ENCODE results near the gene PBRM1.
"Not testable (repeated sequence)": the region's sequence is repeated elsewhere in the genome, so short reads cannot be mapped to it uniquely, and the experiment has no call there.

Gene PBRM1

DNA sequence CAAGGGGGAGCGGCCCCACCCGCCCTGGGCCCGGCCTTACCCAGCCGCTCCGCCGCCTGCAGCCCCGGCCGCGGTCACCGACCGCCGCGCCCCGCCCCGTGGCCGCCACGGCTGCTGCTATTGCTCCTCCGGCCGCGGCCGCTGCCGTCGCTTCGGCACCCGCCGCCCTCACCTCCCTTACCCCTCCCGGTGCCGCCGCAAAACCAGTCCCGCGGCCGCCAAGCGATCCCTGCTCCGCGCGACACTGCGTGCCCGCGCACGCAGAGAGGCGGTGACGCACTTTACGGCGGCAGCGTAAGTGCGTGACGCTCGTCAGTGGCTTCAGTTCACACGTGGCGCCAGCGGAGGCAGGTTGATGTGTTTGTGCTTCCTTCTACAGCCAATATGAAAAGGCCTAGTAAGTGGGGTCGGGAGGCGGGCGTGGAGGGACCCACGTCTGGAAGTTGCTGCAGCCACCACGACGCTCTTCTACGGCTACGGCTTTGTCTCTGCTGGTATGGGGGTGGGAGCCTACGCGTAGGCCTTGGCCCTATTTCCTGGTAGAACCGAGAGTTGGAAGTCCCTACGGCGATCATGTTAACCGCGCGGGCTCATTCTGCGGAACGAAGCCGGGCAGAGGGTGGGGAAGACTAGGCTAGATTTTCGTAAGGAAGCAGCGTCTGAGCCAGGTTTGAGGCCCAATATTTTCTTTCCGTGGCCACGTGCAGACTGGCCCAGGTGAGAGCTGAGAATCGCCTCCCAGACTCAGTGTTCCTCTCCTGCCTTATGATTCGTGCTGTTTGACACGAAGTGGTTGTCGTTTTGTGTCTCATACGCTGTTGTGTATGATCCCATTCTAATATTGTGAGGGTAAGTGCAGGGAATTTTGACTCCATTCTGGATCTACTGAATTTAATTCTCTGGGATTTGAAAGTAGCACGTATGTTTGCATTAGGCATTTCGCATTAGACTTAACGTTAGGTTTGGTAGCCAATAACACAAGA lies at the start of gene PBRM1, which contains the start of gene GNL3:
TSS of gene PBRM1 (minus strand) at position 205 of the 983 bp plus-strand sequence.
TSS of gene GNL3 (plus strand) at position 324 of the 983 bp plus-strand sequence. CDS start at position 385, 61 bp downstream.
- TF ChIP-seq, protein P1, sequence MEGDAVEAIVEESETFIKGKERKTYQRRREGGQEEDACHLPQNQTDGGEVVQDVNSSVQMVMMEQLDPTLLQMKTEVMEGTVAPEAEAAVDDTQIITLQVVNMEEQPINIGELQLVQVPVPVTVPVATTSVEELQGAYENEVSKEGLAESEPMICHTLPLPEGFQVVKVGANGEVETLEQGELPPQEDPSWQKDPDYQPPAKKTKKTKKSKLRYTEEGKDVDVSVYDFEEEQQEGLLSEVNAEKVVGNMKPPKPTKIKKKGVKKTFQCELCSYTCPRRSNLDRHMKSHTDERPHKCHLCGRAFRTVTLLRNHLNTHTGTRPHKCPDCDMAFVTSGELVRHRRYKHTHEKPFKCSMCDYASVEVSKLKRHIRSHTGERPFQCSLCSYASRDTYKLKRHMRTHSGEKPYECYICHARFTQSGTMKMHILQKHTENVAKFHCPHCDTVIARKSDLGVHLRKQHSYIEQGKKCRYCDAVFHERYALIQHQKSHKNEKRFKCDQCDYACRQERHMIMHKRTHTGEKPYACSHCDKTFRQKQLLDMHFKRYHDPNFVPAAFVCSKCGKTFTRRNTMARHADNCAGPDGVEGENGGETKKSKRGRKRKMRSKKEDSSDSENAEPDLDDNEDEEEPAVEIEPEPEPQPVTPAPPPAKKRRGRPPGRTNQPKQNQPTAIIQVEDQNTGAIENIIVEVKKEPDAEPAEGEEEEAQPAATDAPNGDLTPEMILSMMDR (IDR thresholded peaks at IDR 0.05; ENCODE audit: low read depth, low read length): no peak
- DNase-seq (ENCODE audit: extremely low read depth, low read depth): peak; percentile 89

DNA sequence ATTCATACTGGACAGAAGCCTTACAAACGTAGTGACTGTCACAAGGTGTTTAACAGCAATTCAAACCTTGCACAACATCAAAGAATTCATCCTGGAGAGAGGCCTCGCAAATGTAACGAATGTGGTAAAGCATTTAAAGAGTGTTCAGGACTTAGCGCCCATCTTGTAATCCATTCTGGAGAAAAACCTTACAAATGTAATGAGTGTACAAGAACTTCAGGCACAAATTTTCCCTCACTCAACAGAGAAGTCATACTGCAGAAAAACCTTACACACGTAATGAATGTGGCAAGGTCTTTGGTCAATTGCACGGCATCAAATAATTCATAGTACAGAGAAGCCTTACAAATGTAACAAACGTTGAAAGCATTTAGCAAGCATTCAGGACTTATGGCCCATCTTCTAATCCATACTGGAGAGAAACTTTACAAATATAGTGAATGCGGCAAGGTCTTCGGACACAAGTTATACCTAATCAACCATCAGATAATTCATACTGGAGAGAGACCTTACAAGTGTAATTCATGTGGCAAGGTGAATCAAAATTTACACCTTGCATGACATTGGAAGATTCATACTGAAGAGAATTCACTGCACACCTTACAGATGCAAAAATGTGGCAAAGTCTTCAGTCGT lies 47.7 kb upstream of the PBRM1 start:
- TF ChIP-seq, protein P1 (IDR thresholded peaks at IDR 0.05; ENCODE audit: low read depth, low read length): no peak

DNA sequence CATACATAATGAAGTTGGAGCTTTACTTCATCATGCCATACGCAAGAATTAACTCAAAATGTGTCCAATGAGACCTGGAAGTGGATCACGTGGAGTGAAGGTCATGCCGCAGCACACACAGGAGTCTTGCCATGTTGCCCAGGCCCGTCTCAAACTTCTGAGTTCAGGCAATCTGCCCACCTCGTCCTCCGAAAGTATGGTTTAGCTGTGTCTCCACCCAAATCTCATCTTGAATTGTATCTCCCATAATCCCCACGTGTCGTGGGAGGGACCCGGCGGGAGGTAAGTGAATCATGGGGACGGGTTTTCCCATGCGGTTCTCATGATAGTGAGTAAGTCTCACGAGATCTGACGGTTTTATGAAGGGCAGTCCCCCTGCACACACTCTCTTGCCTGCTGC lies 45.9 kb upstream of the PBRM1 start:
- no peak for DNase-seq (ENCODE audit: extremely low read depth, low read depth)
- TF ChIP-seq, protein P1 (IDR thresholded peaks at IDR 0.05; ENCODE audit: low read depth, low read length): no peak

More for the DNA sequence above, 47.7 kb upstream of the PBRM1 start:
- DNase-seq (ENCODE audit: extremely low read depth, low read depth): no peak

DNA sequence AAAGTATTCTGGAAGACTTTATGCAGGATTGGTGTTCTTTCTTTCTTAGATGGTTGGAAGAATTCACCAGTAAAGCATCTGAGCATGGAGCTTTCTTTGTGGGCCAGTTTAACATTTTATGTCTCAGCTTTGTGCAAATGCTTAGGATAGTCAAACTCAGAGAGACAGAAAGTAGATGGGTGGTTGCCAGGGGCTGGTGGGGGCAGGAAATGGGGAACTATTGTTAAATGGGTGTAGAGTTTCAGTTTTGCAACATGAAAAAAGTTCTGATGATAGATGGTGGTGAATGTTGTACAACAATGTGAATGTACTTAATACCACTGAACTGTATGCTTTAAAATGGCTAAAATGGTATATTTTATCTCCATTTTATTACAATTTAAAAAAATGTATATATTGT lies 45.0 kb upstream of the PBRM1 start:
- no peak for DNase-seq (ENCODE audit: extremely low read depth, low read depth)
- TF ChIP-seq, protein P1 (IDR thresholded peaks at IDR 0.05; ENCODE audit: low read depth, low read length): no peak

DNA sequence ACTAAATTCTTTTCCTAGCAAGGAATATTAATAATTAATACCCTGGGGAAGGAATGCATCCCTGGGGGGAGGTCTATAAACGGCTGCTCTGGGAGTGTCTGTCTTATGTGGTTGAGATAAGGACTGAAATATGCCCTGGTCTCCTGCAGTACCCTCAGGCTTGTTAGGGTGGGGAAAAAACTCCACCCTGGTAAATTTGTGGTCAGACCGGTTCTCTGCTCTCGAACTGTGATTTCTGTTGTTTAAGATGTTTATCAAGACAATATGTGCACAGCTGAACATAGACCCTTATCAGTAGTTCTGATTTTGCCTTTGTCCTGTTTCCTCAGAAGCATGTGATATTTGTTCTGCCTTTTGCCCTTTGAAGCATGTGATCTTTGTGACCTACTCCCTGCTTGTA lies 43.0 kb upstream of the PBRM1 start:
- DNase-seq (ENCODE audit: extremely low read depth, low read depth): not testable (repeated sequence)

DNA sequence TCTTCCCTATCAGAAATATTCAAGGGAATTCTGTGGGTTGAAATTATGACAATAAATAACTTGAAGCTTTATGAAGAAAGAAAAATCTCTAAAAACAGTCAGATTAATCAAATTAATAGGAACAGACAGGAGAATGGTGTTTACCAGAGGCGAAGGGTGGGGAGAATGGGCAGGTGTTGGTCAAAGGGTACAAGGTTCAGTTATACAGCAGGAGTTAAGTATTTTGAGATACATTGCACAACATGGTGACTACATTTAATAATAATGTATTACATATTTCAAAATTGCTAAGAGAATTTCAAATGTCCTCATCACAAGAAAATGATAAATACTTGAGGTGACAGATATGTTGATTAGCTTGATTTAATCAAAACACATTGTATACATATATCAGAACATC lies 38.8 kb upstream of the PBRM1 start:
- no peak for DNase-seq (ENCODE audit: extremely low read depth, low read depth)
- TF ChIP-seq, protein P1 (IDR thresholded peaks at IDR 0.05; ENCODE audit: low read depth, low read length): no peak

DNA sequence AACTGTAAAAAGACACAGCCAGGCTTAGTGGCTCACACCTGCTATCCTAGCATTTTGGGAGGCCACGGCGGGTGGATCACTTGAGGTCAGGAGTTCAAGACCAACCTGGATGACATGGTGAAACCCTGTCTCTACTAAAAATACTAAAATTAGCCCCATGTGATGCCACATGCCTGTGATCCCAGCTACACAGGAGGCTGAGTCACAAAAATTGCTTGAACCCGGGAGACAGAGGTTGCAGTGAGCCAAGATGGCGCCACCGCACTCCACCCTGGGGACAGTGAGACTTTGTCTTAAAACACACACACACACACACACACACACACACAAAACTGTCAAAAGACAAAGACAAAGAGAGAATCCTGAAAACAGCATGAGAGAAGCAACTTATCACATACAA lies 38.2 kb upstream of the PBRM1 start:
- DNase-seq (ENCODE audit: extremely low read depth, low read depth): no peak
- TF ChIP-seq, protein P1 (IDR thresholded peaks at IDR 0.05; ENCODE audit: low read depth, low read length): no peak

All from AG09319 (cell line).